HepG2 (cell line): ENCODE results near the gene RARRES1.

ENCODE experiments used
- BRCA1 ChIP-seq: sonication (generic); formaldehyde crosslinking; IDR thresholded peaks from 2 replicates; pipeline ENCODE4 v1.4.0; 2020; ENCODE audit warnings: missing genetic modification reagents
- ESRRA ChIP-seq: sonication (generic); formaldehyde crosslinking; IDR thresholded peaks from 2 replicates; pipeline ENCODE4 v1.5.1; 2020; ENCODE audit warnings: mild to moderate bottlenecking, low read depth, missing genetic modification reagents
- EZH2 ChIP-seq: conservative IDR thresholded peaks from 2 replicates; pipeline ENCODE4 v1.6.1; 2012; ENCODE audit warnings: mild to moderate bottlenecking, low read depth, low read length, moderate library complexity
- KDM5B ChIP-seq: sonication (generic); formaldehyde crosslinking; IDR thresholded peaks from 2 replicates; pipeline ENCODE4 v1.4.0; 2020; ENCODE audit warnings: missing genetic modification reagents, mild to moderate bottlenecking, borderline replicate concordance
- MYNN ChIP-seq: sonication (generic); formaldehyde crosslinking; IDR thresholded peaks from 2 replicates; pipeline ENCODE4 v1.4.0; 2020; ENCODE audit warnings: mild to moderate bottlenecking, low read depth, missing genetic modification reagents
- PREB ChIP-seq: sonication (generic); formaldehyde crosslinking; IDR thresholded peaks from 2 replicates; pipeline ENCODE4 v1.4.0; 2020; ENCODE audit warnings: missing genetic modification reagents
- RAD21 ChIP-seq: fragments of 450-650 bp; formaldehyde crosslinking; IDR thresholded peaks from 2 replicates; pipeline ENCODE4 v1.5.0; 2020; ENCODE audit warnings: mild to moderate bottlenecking
- SP1 ChIP-seq, 2 experiments: fragments of 450-650 bp in 1 of 2; sonication (generic) in 1 of 2; formaldehyde crosslinking in 1 of 2; IDR thresholded peaks; 2 replicates each; pipeline versions ENCODE4 v1.4.0 to v1.6.1; 2016 to 2020; ENCODE audit warnings: missing genetic modification reagents in 1 of 2
- YY1 ChIP-seq: IDR thresholded peaks from 2 replicates; pipeline ENCODE4 v1.6.1; 2011; ENCODE audit warnings: low read length, low read depth, moderate library complexity, mild to moderate bottlenecking; ENCODE audit not compliant: insufficient read depth, insufficient replicate concordance
- ZNF691 ChIP-seq: sonication (generic); formaldehyde crosslinking; IDR thresholded peaks from 2 replicates; pipeline ENCODE4 v1.4.0; 2020; ENCODE audit warnings: missing genetic modification reagents, low read depth, mild to moderate bottlenecking, borderline replicate concordance

DNA sequence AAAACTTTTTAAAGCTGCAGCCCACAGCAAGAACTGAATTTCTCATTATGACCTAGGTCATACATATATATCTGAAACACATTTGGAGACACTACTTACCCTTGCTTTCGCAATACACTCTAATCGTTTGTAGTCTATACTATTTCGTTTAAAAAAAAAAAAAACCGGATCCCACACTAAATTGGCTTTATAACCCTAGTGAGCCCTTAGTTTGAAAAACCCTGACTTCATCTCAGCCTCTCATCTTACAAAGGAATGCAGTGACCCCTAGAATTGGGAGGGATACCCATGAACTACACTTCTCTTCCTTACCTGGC lies 4.2 kb downstream of the RARRES1 start:
- TF ChIP-seq MYNN (CRISPR knock-in tag) (no peak), EZH2 (no peak), BRCA1 (CRISPR knock-in tag) (no peak), RAD21 (CRISPR knock-in tag) (no peak), ESRRA (CRISPR knock-in tag) (no peak), PREB (CRISPR knock-in tag) (no peak), YY1 (no peak), SP1 (IDR thresholded peaks at IDR 0.05) (no peak), SP1 (CRISPR knock-in tag; IDR thresholded peaks at IDR 0.05) (no peak), KDM5B (CRISPR knock-in tag) (no peak), ZNF691 (CRISPR knock-in tag) (no peak)
